SJSA1 (cell line): ENCODE results near the gene XDH. TPM values are rescaled to one million over a fixed set of nuclear protein-coding genes. Genes with fewer than 3 reads are reported as not detected.

Experiments
- DNase-seq, 2 experiments: peaks; one replicate each; pipeline ENCODE4 v3.0.0-alpha.2; 2015 to 2020; ENCODE audit warnings: low spot score in 2 of 2, low read depth in 1 of 2
- H3K27ac ChIP-seq: fragments of 250-450 bp; sonication (Bioruptor Pico); 2 replicates; pipeline ENCODE4 v1.5.1; 2020; ENCODE audit warnings: mild to moderate bottlenecking, moderate library complexity
- H3K27me3 ChIP-seq: fragments of 250-450 bp; sonication (Bioruptor Pico); replicated peaks from 2 replicates; pipeline ENCODE4 v1.5.1; 2020; ENCODE audit warnings: mild to moderate bottlenecking, moderate library complexity
- H3K36me3 ChIP-seq: fragments of 250-450 bp; sonication (Bioruptor Pico); 2 replicates; pipeline ENCODE4 v1.5.1; 2020; ENCODE audit warnings: mild to moderate bottlenecking
- H3K4me1 ChIP-seq: fragments of 250-450 bp; sonication (Bioruptor Pico); replicated peaks from 2 replicates; pipeline ENCODE4 v1.6.1; 2021; ENCODE audit warnings: mild to moderate bottlenecking
- H3K4me3 ChIP-seq: fragments of 250-450 bp; sonication (Bioruptor Pico); 2 replicates; pipeline ENCODE4 v1.5.1; 2020; ENCODE audit warnings: mild to moderate bottlenecking
- H3K9me3 ChIP-seq: fragments of 250-450 bp; sonication (Bioruptor Pico); replicated peaks from 2 replicates; pipeline ENCODE4 v1.5.1; 2020; ENCODE audit warnings: mild to moderate bottlenecking
- total RNA-seq: library from RNA; depleted of rRNA; stranded (reverse); fragments of >200 nt; shearing (Covaris generic); gene quantifications from 2 replicates; pipeline ENCODE4 v1.2.3, GENCODE V29; 2014; rRNA removed

Gene XDH
- 0.05 TPM in 1 of 2 replicates, not detected in the other for total RNA-seq

- H3K27me3 ChIP-seq: no peaks in the 10 kb centered on the region
- H3K9me3 ChIP-seq: peaks cover 3% of the 10 kb centered on the region; the same call in 1 of the 2 replicates
- no peaks in the 10 kb centered on the region for H3K4me1 ChIP-seq
- H3K4me3 ChIP-seq: no peak within 1 kb of the TSS
- H3K27ac ChIP-seq: no peak within 1 kb of the TSS
- no peak for DNase-seq
- H3K36me3 ChIP-seq: no peaks in the 10 kb centered on the region
These were observed at the start of gene XDH for GRCh38 chr2:31414601-31415241. TSS of gene XDH (minus strand) at chr2:31414742. CDS start at chr2:31414666, 76 bp downstream.

DNA sequence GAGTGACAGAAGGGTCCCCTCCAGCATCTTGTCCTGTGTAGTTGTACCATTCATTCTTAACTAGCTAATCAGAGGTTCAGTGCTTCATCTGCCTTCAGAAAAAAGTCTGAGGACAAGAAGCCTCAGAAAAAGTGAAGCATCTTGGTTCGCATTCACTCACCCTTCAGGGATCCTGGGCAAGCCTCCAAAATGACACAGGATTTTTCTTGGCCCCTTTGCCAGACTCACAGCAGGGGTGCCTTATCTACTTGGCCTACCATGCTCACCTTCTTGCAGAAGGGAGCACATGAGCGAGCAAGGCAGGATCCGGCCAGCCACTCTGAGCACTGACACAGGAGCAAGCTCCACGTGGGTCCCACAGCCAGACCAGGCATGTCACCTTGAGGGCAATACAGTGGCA is 43.1 kb upstream of the XDH start:
- Histone ChIP-seq H3K27ac (no peak overlapping the region), H3K36me3 (no peaks in the 10 kb centered on the region), H3K4me3 (no peak overlapping the region), H3K9me3 (no peaks in the 10 kb centered on the region), H3K27me3 (no peaks in the 10 kb centered on the region), H3K4me1 (no peaks in the 10 kb centered on the region)
- DNase-seq: no peak

DNA sequence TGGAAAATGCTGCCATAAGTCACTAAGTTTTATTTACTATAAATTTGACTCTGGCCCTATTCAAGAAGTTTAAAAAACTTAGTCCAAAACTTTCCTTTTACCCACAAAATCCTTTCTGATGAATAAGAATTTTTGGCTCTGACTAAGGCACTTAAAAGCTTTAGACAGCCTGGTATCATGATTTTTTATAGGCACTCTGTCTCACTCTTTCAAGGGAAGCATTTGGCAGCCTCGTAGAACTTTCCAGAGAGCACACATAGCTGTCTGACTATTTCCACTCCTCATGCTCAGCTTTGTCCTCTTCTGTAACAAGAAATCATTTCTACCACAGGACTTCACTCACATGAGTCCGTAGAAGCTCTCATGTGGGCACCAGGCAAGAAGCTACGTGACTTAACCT is 32.3 kb upstream of the XDH start:
- H3K36me3 ChIP-seq: no peaks in the 10 kb centered on the region
- DNase-seq: no peak
- no peaks in the 10 kb centered on the region for H3K4me1 ChIP-seq
- H3K4me3 ChIP-seq: no peak overlapping the region
- H3K27ac ChIP-seq: no peak overlapping the region
- H3K9me3 ChIP-seq: no peaks in the 10 kb centered on the region
- H3K27me3 ChIP-seq: no peaks in the 10 kb centered on the region

DNA sequence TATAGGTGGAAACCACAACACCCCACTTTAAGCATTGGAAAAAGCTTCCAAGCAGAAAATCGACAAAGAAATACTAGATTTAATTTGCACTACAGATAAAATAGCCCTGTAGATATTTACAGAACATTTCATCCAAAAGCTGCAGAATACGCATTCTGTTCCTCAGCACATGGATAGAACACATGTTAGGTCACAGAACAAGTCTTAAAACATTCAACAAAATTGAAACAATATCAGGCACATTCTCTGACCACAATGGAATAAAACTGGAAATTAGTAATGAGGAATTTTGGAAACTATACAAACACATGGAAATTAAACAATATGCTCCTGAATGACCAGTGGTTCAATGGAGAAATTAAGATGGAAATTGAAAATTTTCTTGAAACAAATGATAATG is 27.8 kb upstream of the XDH start:
- no peaks in the 10 kb centered on the region for H3K4me1 ChIP-seq
- H3K9me3 ChIP-seq: no peaks in the 10 kb centered on the region
- no peak overlapping the region for H3K4me3 ChIP-seq
- H3K27me3 ChIP-seq: no peaks in the 10 kb centered on the region
- no peak for DNase-seq
- no peak overlapping the region for H3K27ac ChIP-seq
- H3K36me3 ChIP-seq: no peaks in the 10 kb centered on the region

DNA sequence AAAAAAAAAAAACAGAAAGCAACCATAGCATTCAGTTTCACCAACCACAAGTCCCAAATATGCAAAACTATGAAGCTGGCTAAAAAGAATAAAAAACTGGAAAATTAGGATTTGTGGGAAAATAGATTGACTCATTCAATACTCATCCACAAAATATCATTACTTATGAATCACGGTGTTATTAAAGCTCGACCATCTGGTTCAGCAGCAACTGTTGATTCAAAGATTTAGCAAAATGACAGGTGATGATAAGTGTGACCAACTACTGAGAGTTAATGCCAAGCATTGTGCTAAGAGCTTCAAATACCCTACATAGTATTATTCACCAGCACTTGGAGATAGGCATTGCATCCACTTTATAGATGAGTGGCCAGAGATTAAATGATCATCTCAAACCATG is 26.2 kb upstream of the XDH start:
- Histone ChIP-seq H3K4me1 (no peaks in the 10 kb centered on the region), H3K27me3 (no peaks in the 10 kb centered on the region), H3K27ac (no peak overlapping the region), H3K9me3 (no peaks in the 10 kb centered on the region), H3K4me3 (no peak overlapping the region), H3K36me3 (no peaks in the 10 kb centered on the region)
- DNase-seq: no peak

DNA sequence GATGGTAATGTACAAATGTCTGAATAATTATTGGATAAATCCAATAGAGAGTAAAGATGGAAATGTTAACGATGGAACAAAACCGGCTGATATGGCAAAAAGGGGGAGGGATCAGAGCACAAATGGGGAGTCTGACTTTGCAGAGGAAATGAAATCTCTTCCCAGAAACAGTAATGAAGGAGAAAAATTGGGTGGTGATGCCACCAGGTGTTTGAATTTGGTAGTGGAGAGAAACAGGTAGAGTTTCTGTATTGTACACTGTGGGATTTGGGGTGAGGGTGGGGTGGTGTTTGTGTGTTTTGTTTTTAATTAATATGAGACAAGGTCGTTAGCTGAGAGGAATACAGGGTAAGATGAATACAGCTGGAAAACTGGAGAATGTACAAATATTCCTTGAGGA is 20.4 kb upstream of the XDH start:
- DNase-seq: no peak
- H3K4me1 ChIP-seq: no peaks in the 10 kb centered on the region
- H3K4me3 ChIP-seq: no peak overlapping the region
- no peak overlapping the region for H3K27ac ChIP-seq
- no peaks in the 10 kb centered on the region for H3K27me3 ChIP-seq
- no peaks in the 10 kb centered on the region for H3K36me3 ChIP-seq
- H3K9me3 ChIP-seq: no peaks in the 10 kb centered on the region

- no peaks in the 10 kb centered on the region for H3K36me3 ChIP-seq
- H3K27me3 ChIP-seq: no peaks in the 10 kb centered on the region
- no peak overlapping the region for H3K4me3 ChIP-seq
- no peaks in the 10 kb centered on the region for H3K4me1 ChIP-seq
- no peaks in the 10 kb centered on the region for H3K9me3 ChIP-seq
- no peak for DNase-seq
- no peak overlapping the region for H3K27ac ChIP-seq
These were observed 19.0 kb upstream of the XDH start for GRCh38 chr2:31433541-31433940.

DNA sequence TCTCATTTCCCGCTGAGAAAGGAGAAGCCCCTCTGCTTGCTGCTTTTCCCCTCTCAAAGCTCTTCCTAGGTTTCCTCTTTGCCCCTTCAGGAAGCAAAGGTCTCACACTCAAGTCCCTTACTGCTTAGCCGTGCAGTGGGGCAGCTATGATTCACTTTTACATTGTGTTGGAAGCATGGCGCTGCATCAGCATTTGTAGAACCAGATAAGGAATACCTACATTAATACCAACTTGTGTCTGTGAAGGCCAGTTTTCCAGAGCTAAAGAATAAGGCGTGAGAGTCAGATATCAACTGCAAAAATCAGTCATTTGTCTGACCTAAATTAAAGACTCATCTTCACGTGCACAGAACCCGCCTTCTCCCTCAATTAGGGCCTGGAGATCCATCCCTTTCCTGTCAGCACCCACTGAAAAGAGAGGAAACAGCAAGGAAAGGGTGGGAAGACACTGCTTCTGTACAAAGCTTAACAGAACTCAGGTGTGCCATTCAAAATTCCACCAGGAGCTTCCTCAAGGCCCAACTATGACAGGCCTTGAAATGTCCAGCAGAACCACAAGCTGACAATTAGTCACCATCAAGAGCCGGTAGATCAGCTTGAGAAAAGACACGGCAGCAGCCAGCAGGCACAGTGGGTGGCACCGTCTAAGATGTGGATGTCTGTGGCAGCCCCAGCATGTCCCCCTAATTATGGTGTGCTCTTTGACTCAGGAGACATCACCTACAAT is 16.1 kb upstream of the XDH start:
- no peaks in the 10 kb centered on the region for H3K4me1 ChIP-seq
- no peaks in the 10 kb centered on the region for H3K27me3 ChIP-seq
- H3K4me3 ChIP-seq: no peak overlapping the region
- DNase-seq: no peak
- H3K36me3 ChIP-seq: no peaks in the 10 kb centered on the region
- no peaks in the 10 kb centered on the region for H3K9me3 ChIP-seq
- no peak overlapping the region for H3K27ac ChIP-seq

GRCh38 chr2:31429759-31430438 is 15.4 kb upstream of the XDH start:
- Histone ChIP-seq H3K36me3 (no peaks in the 10 kb centered on the region), H3K4me3 (no peak overlapping the region), H3K27me3 (0 out of 2 replicates have a peak, but pooled peaks cover 3% of the 10 kb centered on the region), H3K27ac (no peak overlapping the region), H3K9me3 (no peaks in the 10 kb centered on the region), H3K4me1 (no peaks in the 10 kb centered on the region)
- no peak for DNase-seq

DNA sequence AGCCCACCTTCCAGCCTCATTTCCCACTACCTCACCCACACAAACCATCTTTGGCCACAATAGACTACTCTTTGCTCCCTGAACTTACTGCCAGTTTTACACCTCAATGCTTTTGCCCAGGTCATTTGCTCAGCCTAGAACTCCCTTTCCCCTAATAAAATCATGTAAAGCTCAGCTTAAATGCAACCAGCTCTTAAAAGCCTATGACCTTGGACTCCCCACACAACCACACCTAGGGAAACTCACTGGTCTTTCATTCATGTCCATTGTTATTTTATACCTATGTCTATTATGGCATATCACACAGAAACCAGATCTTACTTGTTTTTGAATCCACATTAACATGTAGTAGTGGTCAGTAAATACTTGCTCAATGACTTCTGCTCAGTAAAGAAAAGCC is 14.5 kb upstream of the XDH start:
- no peaks in the 10 kb centered on the region for H3K4me1 ChIP-seq
- H3K27me3 ChIP-seq: 0 out of 2 replicates have a peak, but pooled peaks cover 3% of the 10 kb centered on the region
- no peaks in the 10 kb centered on the region for H3K36me3 ChIP-seq
- no peak overlapping the region for H3K4me3 ChIP-seq
- no peak overlapping the region for H3K27ac ChIP-seq
- DNase-seq: no peak
- H3K9me3 ChIP-seq: no peaks in the 10 kb centered on the region

DNA sequence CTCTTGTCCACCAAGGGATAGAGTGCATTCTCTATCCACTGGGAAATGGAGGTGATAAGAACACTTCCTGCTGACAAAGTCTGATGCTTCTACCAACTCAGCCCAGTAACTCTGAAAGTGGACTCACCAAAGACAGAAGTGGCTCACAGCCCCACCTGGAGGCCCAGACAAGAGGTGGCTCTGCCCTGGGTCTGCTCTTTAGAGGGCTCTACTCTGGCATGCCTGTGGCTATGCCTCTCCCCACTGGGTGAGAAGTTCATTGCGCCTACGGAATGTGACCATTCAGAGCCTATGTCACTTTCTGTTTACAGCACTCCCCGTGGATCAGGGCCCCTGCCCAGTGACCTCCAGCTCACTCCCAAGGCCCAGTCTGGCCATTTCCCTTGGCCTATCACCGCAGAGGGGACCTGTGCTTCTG is 13.5 kb upstream of the XDH start:
- DNase-seq: no peak
- Histone ChIP-seq H3K9me3 (no peaks in the 10 kb centered on the region), H3K27me3 (0 out of 2 replicates have a peak, but pooled peaks cover 3% of the 10 kb centered on the region), H3K4me3 (no peak overlapping the region), H3K4me1 (no peaks in the 10 kb centered on the region), H3K36me3 (no peaks in the 10 kb centered on the region), H3K27ac (no peak overlapping the region)

GRCh38 chr2:31426096-31426495 is 11.6 kb upstream of the XDH start:
- Histone ChIP-seq H3K4me3 (no peak overlapping the region), H3K36me3 (no peaks in the 10 kb centered on the region), H3K9me3 (no peaks in the 10 kb centered on the region), H3K4me1 (no peaks in the 10 kb centered on the region), H3K27ac (no peak overlapping the region), H3K27me3 (0 out of 2 replicates have a peak, but pooled peaks cover 3% of the 10 kb centered on the region)
- DNase-seq: no peak

DNA sequence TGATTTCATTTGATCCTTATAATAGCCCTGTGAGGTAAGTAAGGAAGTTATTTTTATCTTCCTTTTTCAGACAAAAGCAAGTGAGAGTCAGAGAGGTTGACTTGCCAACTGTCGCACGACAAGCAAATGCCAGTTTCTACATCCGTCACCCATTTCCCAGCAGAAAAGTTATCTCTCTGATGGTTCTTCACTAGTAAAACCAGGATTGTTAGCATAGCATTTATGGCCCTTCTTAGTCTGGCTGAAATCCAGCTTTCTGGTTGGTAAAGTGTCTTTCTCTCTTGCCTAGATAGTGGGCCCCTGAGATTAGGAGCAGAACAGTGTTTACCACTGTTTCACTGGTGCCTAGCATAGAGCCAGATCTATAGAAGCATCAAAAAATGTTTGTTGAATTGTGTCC is 7.1 kb upstream of the XDH start:
- Histone ChIP-seq H3K4me3 (no peak overlapping the region), H3K4me1 (no peaks in the 10 kb centered on the region), H3K36me3 (no peaks in the 10 kb centered on the region), H3K9me3 (peaks cover 5% of the 10 kb centered on the region; the same call in 1 of the 2 replicates), H3K27ac (no peak overlapping the region), H3K27me3 (0 out of 2 replicates have a peak, but pooled peaks cover 3% of the 10 kb centered on the region)
- no peak for DNase-seq

- Histone ChIP-seq H3K27ac (no peak overlapping the region), H3K4me1 (no peaks in the 10 kb centered on the region), H3K4me3 (no peak overlapping the region), H3K9me3 (peaks cover 5% of the 10 kb centered on the region; the same call in 1 of the 2 replicates), H3K36me3 (no peaks in the 10 kb centered on the region), H3K27me3 (0 out of 2 replicates have a peak, but pooled peaks cover 3% of the 10 kb centered on the region)
- no peak for DNase-seq
These were observed 6.4 kb upstream of the XDH start for GRCh38 chr2:31420936-31421335.
